Measurements from ENCODE around the gene KRTAP8-1. TPM values are rescaled to one million over a fixed set of nuclear protein-coding genes. Genes with fewer than 3 reads are reported as not detected.

The KRTAP8-1 gene
- total and polyA plus RNA-seq, 10 of the 15 experiments (the other 5 are each of a cell fraction or from before 2014, with no cell fraction given) = not detected

- RAD21 ChIA-PET (ENCODE audit: unreplicated experiment) = interaction anchor here (1.5 kb wide), 1 partner anchor 332 kb away, joined by 3 read pairs; no protein-coding TSS in a partner anchor
- DNase-seq (ENCODE audit: low read depth, low spot score) = no peak
- no peak overlapping the region for H3K27ac ChIP-seq (ENCODE audit: control insufficient read depth, insufficient read depth)
- ATAC-seq = no peak
- SMC1A ChIA-PET (ENCODE audit: uncharacterized antibody, unreplicated experiment) = interaction anchor here (0.6 kb wide), 1 partner anchor 392 kb away, joined by 3 read pairs; no protein-coding TSS in a partner anchor
- H3K27me3 ChIP-seq (replicated peaks in 1 of 2; ENCODE audit: control insufficient read depth in 2 of 2, insufficient read depth in 2 of 2, low read length in 1 of 2) = no peaks in the 10 kb centered on the region
- in situ Hi-C loops (cut with MboI) (loop anchor here (5.0 kb wide), 1 partner anchor 244 kb away; no protein-coding TSS in a partner anchor), intact Hi-C loops (cut with micrococcal nuclease; ENCODE audit: unreplicated experiment) (no loop called here)
- H3K4me1 ChIP-seq (ENCODE audit: control insufficient read depth, insufficient read depth, low read length) = no peaks in the 10 kb centered on the region
- FAIRE-seq = no peak
- H3K4me3 ChIP-seq = no peak overlapping the region
- H2AFZ ChIP-seq (ENCODE audit: control insufficient read depth, low read depth, low read length) = no peak overlapping the region
- no TSS peak for BruUV-seq (replicated peaks)
- H3K9me3 ChIP-seq (replicated peaks; ENCODE audit: control insufficient read depth, insufficient read depth, low read length) = no peaks in the 10 kb centered on the region
- CTCF ChIA-PET = interaction anchor here (1.4 kb wide), 1 partner anchor 333 kb away, joined by 6 read pairs; no protein-coding TSS in a partner anchor
- no peaks in the 10 kb centered on the region for H3K36me3 ChIP-seq (ENCODE audit: control insufficient read depth in 2 of 2, insufficient read depth in 2 of 2, low read length in 1 of 2)
- H4K20me1 ChIP-seq (ENCODE audit: control insufficient read depth, insufficient read depth) = no peaks in the 10 kb centered on the region
- 42% methylated on average over 6 of the region's 6 CpGs for WGBS (ENCODE audit: insufficient coverage, insufficient replicate concordance, low lambda C conversion rate, missing lambda C conversion rate)
- POLR2A ChIA-PET = no interaction called here
- TF ChIP-seq ETV6 (conservative IDR thresholded peaks at IDR 0.05 in 1 of 2, IDR thresholded peaks at IDR 0.05 in 1 of 2; ENCODE audit: borderline replicate concordance in 1 of 2, low read depth in 1 of 2) = no peak
- TF ChIP-seq GABPA (IDR thresholded peaks at IDR 0.05; ENCODE audit: low read depth) = no peak
- TF ChIP-seq PAX8 (IDR thresholded peaks at IDR 0.05) = no peak
- TF ChIP-seq SPI1 (IDR thresholded peaks at IDR 0.05; ENCODE audit: borderline replicate concordance, insufficient read depth, low read depth, low read length) = no peak
- no peak for TF ChIP-seq SREBF2 (IDR thresholded peaks at IDR 0.05; ENCODE audit: low read length)
- no peak for TF ChIP-seq POU2F2 (IDR thresholded peaks at IDR 0.05; ENCODE audit: borderline replicate concordance, low read depth, low read length)
- H3K4me2 ChIP-seq (ENCODE audit: control insufficient read depth, insufficient read depth) = no peak overlapping the region
- no peak overlapping the region for H3K9ac ChIP-seq (ENCODE audit: control insufficient read depth, insufficient read depth, low read length)
- H3K79me2 ChIP-seq (ENCODE audit: control insufficient read depth, insufficient read depth, low read length) = no peaks in the 10 kb centered on the region
Observed at GRCh38 chr21:30838536-30838935, 25.5 kb upstream of the KRTAP8-1 start.

DNA sequence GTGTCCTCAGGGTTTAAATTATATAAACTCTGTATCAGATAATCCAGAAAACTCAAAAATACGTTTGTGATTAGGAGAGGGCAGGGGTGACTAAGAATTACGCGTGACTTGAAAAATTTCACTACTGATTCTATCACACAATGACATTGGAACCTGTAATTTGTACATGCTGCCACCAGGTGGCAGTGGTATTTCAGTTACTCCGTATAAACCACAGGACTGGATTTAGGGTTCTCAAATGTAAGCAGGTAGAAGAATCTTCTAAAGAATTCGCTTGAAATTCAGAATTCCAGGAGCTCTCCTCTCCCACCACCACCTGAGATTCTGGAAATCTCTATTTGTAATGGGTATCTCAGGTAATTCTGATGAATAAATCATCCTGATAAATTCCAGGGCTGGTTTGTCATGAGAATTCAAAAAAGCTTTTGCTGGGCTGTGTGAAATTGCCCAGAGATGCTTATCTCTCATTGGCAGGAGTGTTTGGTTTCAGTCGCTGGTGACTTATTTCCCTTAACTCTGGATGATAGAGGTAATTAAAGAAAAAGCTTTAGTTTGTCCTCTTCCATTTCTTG lies 18.2 kb upstream of the KRTAP8-1 start:
- Histone ChIP-seq H3K4me2 (ENCODE audit: control insufficient read depth, insufficient read depth) (no peak overlapping the region), H3K27me3 (replicated peaks in 1 of 2; ENCODE audit: control insufficient read depth in 2 of 2, insufficient read depth in 2 of 2, low read length in 1 of 2) (no peaks in the 10 kb centered on the region), H3K4me1 (ENCODE audit: control insufficient read depth, insufficient read depth, low read length) (no peaks in the 10 kb centered on the region), H3K36me3 (ENCODE audit: control insufficient read depth in 2 of 2, insufficient read depth in 2 of 2, low read length in 1 of 2) (no peaks in the 10 kb centered on the region), H4K20me1 (ENCODE audit: control insufficient read depth, insufficient read depth) (no peaks in the 10 kb centered on the region), H3K9me3 (replicated peaks; ENCODE audit: control insufficient read depth, insufficient read depth, low read length) (no peaks in the 10 kb centered on the region), H3K9ac (ENCODE audit: control insufficient read depth, insufficient read depth, low read length) (no peak overlapping the region), H3K4me3 (no peak overlapping the region), H3K27ac (ENCODE audit: control insufficient read depth, insufficient read depth) (no peak overlapping the region), H3K79me2 (ENCODE audit: control insufficient read depth, insufficient read depth, low read length) (no peaks in the 10 kb centered on the region), H2AFZ (ENCODE audit: control insufficient read depth, low read depth, low read length) (no peak overlapping the region)
- ChIA-PET CTCF (interaction anchor here (1.3 to 1.9 kb wide), 3 partner anchors 12 to 256 kb away, joined by 3 to 6 read pairs (median 3); no protein-coding TSS in a partner anchor), POLR2A (no interaction called here), RAD21 (ENCODE audit: unreplicated experiment) (interaction anchor here (1.2 kb wide), 1 partner anchor 256 kb away, joined by 3 read pairs; no protein-coding TSS in a partner anchor), SMC1A (ENCODE audit: uncharacterized antibody, unreplicated experiment) (interaction anchor here (0.6 kb wide), 1 partner anchor 71 kb away, joined by 3 read pairs; no protein-coding TSS in a partner anchor)
- in situ Hi-C loops (cut with MboI) (no loop called here), intact Hi-C loops (cut with micrococcal nuclease; ENCODE audit: unreplicated experiment) (loop anchor here (1.0 kb wide), 1 partner anchor 255 kb away; no protein-coding TSS in a partner anchor)
- ATAC-seq (no peak), DNase-seq (ENCODE audit: low read depth, low spot score) (no peak), FAIRE-seq (no peak)
- no TSS peak for BruUV-seq (replicated peaks)
- 34% methylated on average over 6 of the region's 6 CpGs for WGBS (ENCODE audit: insufficient coverage, insufficient replicate concordance, low lambda C conversion rate, missing lambda C conversion rate)
- TF ChIP-seq RAD21 (IDR thresholded peaks at IDR 0.05; ENCODE audit: insufficient read depth, low read depth, low read length) (peak; percentile 47; the same call in 1 of the 2 replicates), EED (IDR thresholded peaks at IDR 0.05; ENCODE audit: low read depth) (no peak), SMC3 (IDR thresholded peaks at IDR 0.05; ENCODE audit: borderline replicate concordance, low read length) (peak; percentile 70; the same call in 1 of the 2 replicates), CBX5 (IDR thresholded peaks at IDR 0.05; ENCODE audit: low read depth) (0 out of 2 replicates have a peak, but pooled peaks have one; percentile 65), BCL3 (IDR thresholded peaks at IDR 0.05; ENCODE audit: borderline replicate concordance, insufficient read depth, low read depth, low read length, poor library complexity, severe bottlenecking) (no peak), EGR1 (IDR thresholded peaks at IDR 0.05; ENCODE audit: borderline replicate concordance in 1 of 2, low read depth in 2 of 2, low read length in 2 of 2) (no peak)
